ENCODE measurements around the gene DDX10. TPM values are rescaled to one million over a fixed set of nuclear protein-coding genes. Genes with fewer than 3 reads are reported as not detected.

The DDX10 gene
- total and polyA plus RNA-seq, 2 of the 8 experiments (the other 6 are each of a cell fraction or from before 2014, with no cell fraction given): 49.2 to 52.2 TPM

- TF ChIP-seq NANOG (IDR thresholded peaks at IDR 0.05; ENCODE audit: insufficient read depth, low read depth, low read length, poor library complexity, severe bottlenecking) (no peak), SIRT6 (IDR thresholded peaks at IDR 0.05; ENCODE audit: low read length) (no peak), MAFK (IDR thresholded peaks at IDR 0.05; ENCODE audit: low read depth, low read length) (no peak), KDM5A (IDR thresholded peaks at IDR 0.05; ENCODE audit: low read length) (no peak), EGR1 (IDR thresholded peaks at IDR 0.05; ENCODE audit: borderline replicate concordance, low read depth, low read length) (no peak), HDAC6 (IDR thresholded peaks at IDR 0.05; ENCODE audit: low read depth, low read length) (no peak), BRCA1 (IDR thresholded peaks at IDR 0.05; ENCODE audit: low read depth, low read length) (no peak)
Observed at GRCh38 chr11:108629274-108629673, 35.6 kb upstream of the DDX10 start (continued).

All from H1 (cell line).